Measurements from ENCODE around the gene C9orf78.
A peak's percentile ranks its signal among the peaks of the same experiment; 100 is the strongest.

C9orf78 gene

DNA sequence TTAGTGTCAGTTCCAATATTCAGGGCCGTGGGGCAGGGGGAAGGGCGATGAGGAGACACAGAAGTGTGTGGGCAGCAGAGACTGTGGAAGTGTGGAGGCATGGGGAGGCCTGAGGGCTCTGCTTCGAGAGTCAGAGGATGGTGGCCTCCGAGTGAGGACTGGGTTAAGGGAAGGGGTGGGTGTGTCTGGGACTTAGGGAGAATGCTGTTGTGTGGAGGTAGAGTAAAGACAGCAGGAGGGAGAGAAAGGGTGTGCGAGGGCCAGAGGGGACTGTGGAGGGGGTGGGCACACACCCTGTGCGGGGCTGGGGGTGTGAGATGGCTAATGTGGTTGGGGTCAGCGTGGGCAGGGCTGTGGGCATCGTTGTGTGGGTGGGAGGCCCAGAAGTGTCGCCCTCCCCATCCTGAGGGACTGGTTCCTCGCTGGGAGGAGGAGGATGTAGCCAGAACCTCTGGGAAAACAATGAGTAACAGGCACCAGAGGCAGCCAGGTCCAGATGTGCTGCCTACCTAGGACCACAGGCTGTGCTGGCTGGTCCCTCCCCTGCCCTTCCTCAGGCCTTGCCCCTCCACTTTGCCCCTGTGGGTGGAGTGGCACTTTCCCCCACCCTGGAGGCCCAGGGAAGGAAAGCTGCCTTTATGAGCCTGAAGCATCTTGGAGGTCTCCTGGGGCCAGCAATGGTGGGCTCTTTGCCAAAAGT lies 4.4 kb upstream of the C9orf78 start:
- DNase-seq = no peak

DNA sequence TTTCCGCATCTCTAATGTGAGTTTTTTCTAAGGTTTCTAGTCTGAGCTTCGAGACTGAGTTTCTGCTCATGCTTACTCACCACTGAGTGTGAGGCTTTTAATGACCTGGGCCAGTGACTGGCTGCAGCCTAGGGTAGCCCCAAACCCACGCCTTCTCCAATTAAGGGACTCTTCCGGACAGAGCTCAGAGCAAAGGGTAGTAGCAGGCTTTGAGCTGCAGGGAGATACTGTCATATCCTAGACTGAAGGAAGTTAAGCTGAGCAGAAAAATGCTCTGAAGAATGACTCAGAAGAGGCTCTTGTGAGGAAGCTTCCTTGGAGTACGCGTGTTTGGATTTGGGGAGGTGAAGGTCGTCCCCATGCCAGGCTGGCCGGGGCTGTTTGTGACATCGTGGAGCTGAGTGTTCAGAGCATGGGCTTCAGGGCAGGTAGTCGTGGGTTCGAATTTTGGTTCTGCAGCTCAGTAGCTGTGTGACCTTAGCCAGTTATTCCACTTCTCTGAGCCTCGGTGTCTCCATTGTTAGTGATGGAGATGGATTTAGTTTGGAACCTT lies 3.7 kb upstream of the C9orf78 start:
- DNase-seq = no peak

DNA sequence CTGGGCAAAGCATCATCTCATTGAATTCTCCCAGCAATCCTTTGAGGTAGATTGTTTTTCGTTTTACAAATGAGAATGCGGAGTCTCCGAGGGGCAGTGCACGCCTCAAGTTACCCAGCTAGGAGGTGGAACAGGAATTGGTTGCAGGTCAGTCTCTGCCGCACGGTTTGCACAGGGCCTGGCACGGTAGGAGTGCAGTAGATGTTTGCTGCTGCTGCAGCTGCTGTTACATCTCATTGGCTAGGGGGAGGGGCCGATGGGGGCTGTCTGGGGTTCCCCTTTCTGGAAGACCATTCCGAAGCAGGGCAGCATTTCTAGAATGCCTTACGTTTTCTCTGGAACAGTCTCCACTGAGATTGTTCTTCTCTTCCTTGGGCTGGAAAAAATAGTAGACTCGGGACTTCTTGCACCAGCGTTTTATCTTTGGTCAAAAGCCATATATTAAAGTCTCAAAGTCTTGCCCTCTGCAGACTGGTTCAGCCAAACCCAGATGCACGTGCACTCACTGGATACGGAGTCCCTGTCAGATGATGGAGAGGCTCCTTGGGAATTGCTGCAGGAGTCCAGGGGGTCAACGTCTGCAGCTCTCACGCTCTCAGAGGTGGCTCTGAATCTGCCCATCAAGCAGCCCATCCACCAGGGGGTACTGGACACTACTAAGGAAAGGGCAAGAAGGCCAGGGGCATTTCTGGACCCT lies 1.4 kb upstream of the C9orf78 start:
- DNase-seq = peak; percentile 73

DNA sequence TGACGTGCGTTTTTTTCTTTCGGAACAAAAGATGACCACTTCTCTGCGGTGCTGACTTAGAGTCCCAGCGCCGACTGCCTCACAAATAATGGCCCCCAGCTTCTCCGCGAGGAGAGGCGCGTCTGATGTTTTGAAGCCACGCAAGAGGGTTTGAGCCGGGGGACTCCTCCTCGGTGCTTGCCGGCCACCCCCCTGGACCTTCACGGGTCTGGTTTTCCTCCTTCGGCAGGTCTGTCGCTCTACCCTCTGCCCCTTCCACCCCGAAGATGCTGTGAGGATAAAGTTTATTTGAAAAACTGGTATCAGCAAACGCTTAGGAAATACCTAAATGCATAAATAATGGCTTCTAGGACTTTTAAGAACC lies 767 bp upstream of the C9orf78 start:
- no peak for DNase-seq

DNA sequence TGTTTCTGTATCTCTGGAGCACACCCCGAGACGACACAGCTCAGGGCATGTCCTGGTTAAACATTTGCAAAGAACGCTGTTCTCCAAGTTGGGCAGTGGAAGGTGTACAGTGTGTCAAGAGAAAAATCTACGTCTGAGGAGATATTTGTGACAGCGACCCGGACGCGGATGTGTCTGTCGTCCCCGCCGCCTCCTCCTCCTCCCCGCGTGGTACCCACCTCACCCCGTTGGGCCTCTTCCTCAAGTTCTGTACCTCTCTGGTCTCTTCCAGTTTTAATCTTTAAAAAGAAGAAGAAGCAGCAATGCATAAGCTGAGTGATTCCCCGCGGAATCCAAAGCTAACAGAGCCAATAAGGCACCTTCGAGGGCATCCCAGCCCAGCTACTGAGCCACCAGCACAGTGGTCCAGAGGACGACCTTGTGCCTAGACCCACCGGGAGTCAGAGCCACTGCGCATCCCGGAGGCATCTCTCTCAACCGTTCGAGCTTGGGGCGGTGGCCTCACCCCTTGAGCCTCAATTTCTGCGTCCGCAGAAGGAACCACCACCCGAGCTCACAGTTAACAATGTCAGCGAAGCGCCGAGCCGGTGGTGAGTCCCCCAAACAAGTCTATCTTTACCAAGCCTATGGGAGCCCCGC lies 467 bp downstream of the C9orf78 start:
- DNase-seq = no peak

DNA sequence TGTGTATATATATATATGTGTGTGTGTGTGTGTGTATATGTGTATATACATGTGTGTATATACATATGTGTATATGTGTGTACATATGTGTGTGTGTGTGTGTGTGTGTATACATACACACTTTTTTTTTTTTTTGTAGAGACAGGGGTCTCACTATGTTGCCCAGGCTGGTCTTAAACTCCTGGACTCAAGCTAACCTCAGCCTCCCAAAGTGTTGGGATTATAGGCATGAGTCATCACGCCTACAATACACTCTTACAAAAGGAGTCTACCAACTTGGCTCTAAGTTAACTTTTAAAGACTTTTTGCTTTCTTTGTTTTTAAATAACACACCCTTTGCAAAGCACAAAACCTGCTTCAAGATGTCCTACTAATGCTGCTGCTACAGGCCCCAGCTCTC lies 2.1 kb downstream of the C9orf78 start:
- DNase-seq = no peak

DNA sequence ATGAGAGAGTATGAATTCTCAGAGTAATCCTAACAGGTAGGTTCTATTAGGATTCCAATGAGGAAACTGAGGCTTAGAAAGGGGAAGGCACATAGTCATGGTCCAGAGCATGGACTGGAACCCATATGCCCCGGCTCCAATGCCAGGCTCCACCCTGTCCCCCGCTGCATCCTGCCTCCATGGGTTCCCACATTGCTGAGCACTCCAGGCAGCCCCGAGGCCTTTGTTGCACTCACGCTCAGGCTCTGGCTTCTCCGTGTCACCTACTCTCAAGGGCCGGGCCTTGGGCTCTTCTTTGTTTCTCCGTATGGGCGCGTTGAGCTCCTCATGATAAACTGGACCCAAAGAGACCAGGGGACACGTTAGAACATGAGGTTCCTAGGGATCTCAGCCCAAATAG lies 6.1 kb downstream of the C9orf78 start:
- no peak for DNase-seq

DNA sequence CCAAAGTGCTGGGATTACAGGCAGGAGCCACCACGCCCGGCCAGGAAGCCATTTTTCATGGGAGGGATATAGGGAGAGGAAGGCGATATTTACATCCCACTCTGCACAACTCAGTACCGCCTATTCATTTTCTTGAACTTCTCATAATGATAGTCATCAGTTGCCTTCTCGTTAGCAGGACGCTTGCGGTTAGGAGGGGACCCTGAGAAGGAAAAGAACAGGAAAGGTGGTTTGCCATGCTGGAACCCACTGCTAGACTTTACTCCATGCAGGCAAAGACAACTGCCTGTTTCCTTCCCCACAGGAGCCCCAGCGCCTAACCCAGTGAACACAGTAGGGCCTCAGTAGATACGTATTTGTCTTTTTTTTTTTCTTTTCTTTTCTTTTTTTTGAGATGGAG lies 7.0 kb downstream of the C9orf78 start:
- no peak for DNase-seq

DNA sequence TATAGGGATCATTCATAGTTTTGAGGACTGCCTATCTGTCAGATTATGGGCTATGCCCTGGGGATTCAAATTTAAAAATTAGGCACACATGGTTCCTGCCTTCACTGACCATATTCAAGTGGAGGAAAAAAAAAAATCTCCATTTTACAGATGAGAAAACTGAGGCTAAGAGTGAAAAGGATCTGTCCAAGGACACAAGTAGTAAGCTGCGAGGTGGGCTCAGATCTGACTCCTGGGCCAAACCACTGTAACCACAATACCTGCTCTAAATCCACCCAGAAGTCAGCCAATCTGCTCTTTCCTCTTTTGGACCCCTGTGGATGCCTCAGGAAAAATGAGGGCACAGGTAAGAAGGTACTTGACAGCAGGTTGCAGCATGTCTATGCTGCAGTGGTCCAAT lies 8.3 kb downstream of the C9orf78 start:
- no peak for DNase-seq

DNA sequence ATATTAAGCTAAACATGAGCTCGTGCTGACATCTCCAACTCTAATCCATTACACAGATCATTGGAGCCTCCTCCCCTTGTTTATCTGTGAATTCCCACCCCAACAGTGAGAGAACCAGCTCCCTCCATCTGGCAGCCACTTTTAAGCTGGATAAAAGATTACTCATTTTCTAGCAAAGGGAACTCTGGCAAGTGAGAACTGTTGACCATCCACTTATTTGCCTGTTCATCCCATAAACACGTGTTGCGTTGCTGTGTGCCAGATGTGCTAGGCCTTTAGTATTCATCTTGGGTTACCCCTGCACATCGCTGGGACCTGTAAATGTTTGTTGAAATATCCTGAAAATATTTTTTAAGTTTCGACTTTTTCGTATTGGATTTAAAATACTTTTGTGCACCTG lies 8.7 kb downstream of the C9orf78 start:
- no peak for DNase-seq

DNA sequence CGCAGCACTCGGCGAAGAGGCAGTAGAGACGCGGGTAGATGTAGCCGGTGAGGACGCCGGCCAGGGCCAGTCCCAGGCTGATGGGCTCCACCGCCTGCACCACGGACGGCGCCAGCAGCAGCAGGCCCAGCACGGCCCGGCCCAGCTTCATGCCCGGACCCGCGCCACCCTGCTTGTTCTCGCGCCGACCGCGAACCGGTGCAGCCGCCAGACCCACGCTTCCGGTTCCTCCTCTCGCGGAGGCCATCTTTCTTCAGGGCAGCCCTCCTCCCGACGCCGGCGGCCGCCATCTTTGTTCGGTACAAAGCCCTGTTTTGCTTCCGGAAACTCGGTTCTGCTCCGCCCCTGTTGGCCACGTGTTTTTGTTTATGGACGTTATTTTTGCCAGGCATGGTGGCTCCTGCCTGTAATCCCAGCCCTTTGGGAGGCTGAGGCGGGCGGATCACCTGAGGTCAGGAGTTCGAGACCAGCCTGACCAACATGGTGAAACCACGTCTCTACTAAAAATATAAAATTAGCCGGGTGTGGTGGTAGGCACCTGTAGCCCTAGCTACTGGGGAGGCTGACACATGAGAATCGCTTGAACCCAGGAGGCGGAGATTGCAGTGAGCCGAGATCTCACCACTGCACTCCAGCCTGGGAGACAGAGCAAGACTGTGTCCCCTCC lies 11.0 kb downstream of the C9orf78 start, which contains the start of gene TOR1A:
TSS of gene TOR1A (minus strand) at position 202 of the 667 bp plus-strand sequence. CDS start at position 151, 51 bp downstream.
- peak; percentile 95 for DNase-seq

DNA sequence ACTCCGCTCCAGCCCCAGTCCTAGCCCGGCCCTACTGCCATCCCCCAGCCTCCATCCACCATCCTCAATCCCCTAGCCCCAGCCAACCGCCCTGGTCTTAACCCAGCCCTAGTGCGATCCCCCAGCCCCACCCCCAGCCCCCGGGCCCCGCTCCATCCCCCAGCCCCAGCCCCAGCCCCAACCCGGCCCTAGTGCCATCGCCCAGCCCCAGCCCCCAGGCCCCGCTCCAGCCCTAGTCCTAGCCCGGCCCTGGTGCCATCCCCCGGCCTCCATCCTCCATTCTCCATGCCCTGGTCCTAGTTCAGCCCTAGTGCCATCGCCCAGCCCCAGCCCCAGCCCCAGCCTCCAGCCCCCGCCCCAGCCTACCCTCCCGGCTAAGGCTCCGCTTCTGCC lies 11.5 kb downstream of the C9orf78 start:
- DNase-seq = no peak

DNA sequence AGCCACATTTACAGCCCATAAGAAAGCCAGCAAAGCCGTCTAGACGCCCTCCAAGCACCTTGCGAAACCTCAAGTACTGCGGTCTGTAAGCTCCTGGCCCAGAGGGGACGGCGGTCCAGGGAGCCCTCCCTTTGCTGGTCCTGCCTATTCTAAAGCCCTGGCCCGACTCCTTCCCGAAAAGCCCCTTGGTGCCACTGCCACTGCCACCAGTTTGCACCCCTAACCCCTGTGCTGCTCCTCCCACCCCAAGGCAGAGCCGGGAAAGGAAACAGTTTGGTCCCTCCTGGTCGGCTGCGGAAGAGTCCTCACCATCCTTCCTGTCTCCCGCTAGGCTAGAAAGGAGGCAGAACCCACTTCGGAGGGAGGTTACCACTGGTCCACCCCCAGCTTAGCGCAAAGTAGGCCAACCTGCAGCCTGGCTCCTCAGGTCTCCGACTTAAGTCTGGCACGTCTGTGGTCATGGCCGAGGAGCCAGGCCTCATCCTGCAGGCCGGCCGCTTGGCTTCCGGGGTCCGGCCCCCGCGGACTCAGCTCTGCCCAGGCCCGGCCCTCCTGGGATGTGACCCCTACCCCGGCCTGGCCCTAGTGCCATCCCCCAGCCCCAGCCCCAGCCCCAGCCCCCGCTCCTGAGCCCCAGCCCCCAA lies 12.1 kb downstream of the C9orf78 start:
- peak; percentile 62 for DNase-seq

DNA sequence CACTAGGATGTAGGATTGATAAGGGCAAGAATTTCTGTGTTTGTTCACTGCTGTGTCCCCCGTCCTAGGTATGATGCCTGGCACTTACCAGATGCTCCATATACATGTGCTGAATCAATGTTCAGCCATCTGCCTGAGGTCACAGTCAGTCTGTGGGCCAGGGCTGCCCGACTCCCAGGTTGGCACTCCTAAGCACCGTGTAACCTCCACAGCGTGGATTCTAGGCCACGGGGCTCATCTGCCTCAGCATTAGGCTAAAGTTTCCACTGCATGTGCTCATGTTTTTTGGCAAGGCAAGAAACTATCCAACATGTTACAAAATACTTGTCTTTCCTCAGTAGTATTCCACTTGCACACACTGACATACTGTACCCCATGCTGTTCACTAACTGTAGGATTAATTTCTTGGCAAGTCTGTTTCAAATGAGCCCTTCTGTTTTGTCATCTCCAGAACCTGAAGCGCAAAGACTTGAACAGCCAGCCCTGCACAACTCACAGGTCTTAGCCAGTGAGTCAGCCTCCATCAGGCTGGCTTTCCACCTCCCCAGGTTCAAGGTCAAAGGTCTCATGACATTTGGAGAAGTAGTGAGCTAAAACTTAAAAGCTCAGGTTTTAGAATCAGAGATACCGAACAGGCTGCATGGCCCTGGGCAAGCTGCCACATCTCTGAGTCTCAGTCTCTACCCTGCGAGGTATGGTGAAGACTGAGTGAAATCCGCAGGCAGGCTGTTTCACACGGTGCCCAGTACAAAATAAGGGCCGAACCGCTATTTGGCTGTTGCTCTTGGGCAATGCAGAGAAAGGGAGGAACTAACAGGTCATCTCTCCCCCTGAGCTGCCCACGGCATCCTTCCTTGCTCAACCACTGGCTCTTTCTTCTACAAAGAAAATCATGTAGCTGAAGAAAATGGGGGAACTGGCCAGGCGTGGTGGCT lies 18.3 kb downstream of the C9orf78 start:
- no peak for DNase-seq

DNA sequence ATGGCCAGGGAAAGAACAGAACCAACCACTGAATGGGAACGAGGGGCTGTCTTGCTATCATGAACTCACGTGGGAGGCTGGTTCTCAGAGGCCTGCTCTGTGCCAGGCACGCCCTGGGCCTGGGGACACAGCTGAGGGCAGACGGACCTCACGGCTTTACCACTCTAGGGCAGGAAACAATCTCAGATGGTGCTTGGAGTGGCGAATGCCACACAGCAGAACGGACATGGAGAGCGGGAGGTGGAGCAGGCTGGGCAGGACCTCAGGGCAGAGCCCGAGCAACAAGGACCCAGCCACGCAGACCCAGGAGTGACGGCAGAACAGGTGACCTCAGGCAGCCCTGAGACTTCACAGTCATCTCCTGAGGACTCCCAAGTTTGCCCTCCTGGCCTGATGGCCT lies 19.8 kb downstream of the C9orf78 start:
- DNase-seq = no peak

DNA sequence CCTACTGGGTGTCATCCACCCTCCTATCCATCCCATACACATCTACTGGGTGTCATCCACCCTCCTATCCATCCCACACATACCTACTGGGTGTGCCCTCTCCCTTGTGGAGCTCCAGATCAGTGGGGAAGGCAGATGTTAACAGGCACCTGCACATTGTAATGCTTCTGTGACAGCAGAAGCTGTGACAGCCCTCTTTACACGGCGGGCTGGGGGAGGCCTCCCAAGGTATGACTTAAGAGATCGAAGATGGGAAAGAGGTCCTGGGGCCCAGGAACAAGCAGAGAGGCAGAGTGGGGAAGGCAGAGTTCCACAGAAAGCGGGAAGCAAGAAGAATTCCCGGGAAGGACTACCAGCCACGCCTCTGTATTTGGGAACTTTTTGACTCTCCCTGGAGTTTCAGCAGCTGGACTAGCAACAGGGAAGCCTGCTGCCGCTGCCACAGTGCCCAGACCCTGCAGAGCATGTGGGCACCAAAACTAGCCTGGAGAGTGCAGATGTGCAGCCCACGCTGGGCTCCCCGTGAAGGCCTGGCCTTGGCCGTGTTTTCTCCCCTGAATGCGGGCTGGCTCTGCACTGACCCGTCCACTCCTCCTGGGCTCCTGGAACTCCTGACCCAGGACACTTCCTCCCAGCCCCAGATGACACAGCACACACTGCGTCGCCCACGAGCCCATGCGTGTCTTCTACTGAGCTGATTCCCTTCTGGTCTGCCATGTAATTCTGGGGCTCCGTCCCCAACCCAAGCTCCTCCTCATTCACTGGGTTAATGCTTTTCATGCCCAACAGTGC lies 20.4 kb downstream of the C9orf78 start:
- no peak for DNase-seq

DNA sequence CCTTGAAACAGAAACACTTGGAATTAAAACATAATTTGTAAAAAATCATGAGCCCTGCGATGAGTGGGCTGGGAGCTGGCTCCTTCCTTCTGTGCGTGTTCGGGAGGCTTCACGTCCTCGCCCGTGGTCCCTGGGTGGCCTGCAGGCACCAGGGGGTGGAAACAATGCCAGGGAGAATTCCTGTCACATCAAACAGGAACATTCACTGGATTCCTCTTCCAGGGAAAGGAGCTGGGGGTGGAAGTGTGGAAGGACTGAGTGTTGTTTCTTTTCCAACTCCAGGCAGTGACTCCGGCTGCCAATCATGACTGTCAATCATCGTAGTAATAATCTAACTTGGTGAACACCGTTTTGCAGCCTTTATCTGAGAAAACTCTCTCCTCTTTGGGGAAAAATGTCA lies 21.4 kb downstream of the C9orf78 start:
- DNase-seq = no peak

DNA sequence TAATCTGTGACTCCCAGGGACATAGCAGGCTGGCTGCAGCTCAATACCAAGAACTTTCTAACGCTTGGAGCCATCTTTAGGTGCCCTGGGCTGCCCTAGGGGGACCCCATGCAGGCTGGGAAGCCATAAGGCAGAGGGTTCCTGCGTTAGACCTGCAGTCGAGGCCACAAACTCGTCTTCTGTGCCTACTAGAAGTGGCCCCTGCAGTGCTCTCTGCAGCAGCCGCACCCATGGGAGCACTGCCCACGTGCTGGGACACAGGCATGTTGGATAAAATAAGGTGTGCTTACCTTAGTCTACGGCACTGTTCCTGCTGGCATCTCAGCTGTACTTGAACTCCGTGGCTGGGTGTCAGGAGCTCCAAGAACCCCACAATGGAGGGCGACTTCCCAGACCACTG lies 22.7 kb downstream of the C9orf78 start:
- no peak for DNase-seq

DNA sequence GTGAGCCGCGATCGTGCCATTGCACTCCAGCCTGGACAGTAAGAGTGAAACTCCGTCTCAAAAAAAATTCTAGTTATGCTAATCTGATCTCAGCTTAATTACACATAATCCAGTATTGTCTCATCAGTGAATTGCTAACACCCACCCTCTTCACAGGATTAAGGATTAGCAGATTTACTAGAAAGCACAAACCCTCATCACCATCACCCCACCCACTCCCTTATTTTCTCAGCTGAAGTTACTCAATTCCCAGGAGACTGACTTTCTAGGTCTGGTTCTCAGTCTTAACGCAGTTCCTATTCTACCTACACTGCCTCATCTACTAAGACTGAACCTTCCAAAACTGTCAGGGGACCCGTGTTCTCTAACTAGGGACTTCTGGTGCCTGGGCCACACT lies 23.1 kb downstream of the C9orf78 start:
- DNase-seq = no peak

DNA sequence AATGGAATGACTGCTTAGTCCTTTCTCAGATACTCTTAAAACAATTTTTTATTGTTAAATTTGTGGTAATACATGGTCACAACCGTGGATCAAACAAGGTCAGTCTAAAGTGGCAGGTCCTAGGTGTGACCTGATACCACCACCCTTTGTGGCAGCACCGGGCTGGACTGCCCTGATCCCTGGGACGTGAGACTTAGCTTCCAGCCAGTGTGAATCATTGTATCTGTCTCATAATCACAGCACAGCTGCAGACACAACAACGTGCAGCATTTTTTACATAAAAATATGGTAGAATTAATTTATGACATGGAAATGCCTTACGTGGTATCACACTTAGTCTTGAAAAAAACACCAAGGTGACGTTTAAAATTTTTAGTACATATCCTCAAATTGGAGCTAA lies 24.3 kb downstream of the C9orf78 start:
- DNase-seq = no peak

DNA sequence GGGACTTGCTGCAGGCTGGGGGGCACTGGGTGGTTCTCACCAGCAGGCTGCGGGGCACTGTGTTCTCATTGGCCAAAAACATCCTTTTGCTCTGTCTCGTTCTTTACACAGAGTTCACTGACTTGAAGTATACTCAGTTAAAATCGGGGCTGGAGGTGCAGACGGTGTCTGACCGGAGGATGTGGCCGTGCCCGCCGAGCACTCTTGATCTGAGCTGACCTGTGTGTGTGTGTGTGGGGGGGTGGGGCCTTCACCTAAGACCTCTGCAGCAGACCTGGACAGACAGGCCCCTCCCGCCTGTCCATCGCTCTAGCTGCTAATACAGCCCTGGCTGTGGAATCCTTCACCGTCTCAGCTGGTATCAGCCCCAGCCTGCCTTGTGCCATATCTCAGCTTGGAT lies 25.0 kb downstream of the C9orf78 start:
- no peak for DNase-seq
